Measurements from ENCODE around the gene MESP2.

DNA sequence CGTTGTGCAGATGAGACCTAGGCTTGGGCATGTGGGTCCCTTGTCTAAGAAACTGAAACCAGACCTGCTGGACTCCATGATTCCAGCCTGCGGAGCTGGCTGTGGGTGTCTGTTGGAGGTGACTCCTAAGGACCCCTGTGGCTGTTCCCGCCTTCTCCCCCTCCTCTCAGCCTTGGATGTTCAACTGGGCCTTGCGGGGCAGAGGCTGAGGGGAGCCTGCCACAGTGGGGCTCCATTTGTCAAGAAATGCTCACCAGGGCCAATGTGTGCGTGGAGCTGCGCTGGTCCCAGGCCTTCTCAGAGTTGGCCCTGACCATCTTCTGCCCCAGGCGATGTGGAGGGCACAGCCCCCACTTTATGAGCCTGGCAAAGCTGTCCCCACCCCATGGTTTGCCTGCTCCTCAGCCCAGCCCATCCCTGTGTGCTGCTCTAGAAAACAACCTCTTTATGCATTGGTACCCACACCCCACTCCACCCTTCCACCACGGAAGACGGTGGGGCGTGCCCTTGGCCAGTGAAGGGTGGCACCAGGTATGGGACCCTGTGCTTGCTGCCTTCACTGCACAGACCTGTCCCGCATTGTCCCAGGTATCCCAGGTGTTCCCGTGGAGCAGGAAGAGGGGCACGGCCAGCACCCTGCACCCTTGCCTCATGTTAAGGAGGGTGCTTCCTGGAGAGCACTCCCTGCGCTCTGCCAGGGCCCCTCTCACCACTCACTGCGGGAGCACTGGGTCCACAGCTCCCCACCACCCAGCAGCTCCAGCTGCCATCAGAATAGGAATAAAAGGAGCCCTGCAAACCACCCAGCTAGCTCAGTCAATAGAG, 7.9 kb downstream of the MESP2 start:
- TF ChIP-seq POLR2A (IDR thresholded peaks at IDR 0.05; ENCODE audit: control extremely low read depth in 1 of 2, low read depth in 2 of 2, low read length in 2 of 2) (no peak), GABPA (IDR thresholded peaks at IDR 0.05; ENCODE audit: borderline replicate concordance, insufficient read depth, low read length) (no peak), TAF1 (IDR thresholded peaks at IDR 0.05; ENCODE audit: low read depth, low read length) (no peak), MAX (IDR thresholded peaks at IDR 0.05) (no peak), JUND (IDR thresholded peaks at IDR 0.05; ENCODE audit: low read length) (no peak), NANOG (IDR thresholded peaks at IDR 0.05; ENCODE audit: insufficient read depth, low read depth, low read length, poor library complexity, severe bottlenecking) (no peak), EP300 (IDR thresholded peaks at IDR 0.05; ENCODE audit: borderline replicate concordance in 1 of 2, low read depth in 2 of 2, low read length in 2 of 2) (no peak)
- TF ChIP-seq, protein P1, sequence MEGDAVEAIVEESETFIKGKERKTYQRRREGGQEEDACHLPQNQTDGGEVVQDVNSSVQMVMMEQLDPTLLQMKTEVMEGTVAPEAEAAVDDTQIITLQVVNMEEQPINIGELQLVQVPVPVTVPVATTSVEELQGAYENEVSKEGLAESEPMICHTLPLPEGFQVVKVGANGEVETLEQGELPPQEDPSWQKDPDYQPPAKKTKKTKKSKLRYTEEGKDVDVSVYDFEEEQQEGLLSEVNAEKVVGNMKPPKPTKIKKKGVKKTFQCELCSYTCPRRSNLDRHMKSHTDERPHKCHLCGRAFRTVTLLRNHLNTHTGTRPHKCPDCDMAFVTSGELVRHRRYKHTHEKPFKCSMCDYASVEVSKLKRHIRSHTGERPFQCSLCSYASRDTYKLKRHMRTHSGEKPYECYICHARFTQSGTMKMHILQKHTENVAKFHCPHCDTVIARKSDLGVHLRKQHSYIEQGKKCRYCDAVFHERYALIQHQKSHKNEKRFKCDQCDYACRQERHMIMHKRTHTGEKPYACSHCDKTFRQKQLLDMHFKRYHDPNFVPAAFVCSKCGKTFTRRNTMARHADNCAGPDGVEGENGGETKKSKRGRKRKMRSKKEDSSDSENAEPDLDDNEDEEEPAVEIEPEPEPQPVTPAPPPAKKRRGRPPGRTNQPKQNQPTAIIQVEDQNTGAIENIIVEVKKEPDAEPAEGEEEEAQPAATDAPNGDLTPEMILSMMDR (IDR thresholded peaks at IDR 0.05; ENCODE audit: control extremely low read depth in 1 of 3, insufficient read depth in 1 of 3, low read depth in 1 of 3, low read length in 3 of 3): no peak
